Raji (cell line): Measurements from ENCODE around the gene C2orf66.

ENCODE experiments used
- POLR2A ChIP-seq: IDR thresholded peaks from 2 replicates; pipeline ENCODE4 v1.6.1; 2011; ENCODE audit warnings: low read depth, low read length, control low read depth; ENCODE audit not compliant: insufficient read depth

The C2orf66 gene

GRCh38 chr2:196809260-196809659, at the start of gene C2orf66:
C2orf66 (minus strand) TSS chr2:196809355; CDS start chr2:196809336, 19 bp downstream.
- TF ChIP-seq POLR2A, result no peak

GRCh38 chr2:196854629-196855028, 45.5 kb upstream of the C2orf66 start:
- no peak for TF ChIP-seq POLR2A

- no peak for TF ChIP-seq POLR2A
These were observed 44.3 kb upstream of the C2orf66 start for GRCh38 chr2:196853301-196854087.

- TF ChIP-seq POLR2A, result no peak
These were observed 41.9 kb upstream of the C2orf66 start for GRCh38 chr2:196851088-196851487.

GRCh38 chr2:196849895-196850294, 40.7 kb upstream of the C2orf66 start:
- TF ChIP-seq POLR2A, result no peak

- TF ChIP-seq POLR2A, result no peak
These were observed 37.1 kb upstream of the C2orf66 start for GRCh38 chr2:196846295-196846694.

GRCh38 chr2:196845371-196845770, 36.2 kb upstream of the C2orf66 start:
- no peak for TF ChIP-seq POLR2A

GRCh38 chr2:196840171-196840570, 31.0 kb upstream of the C2orf66 start:
- TF ChIP-seq POLR2A, result no peak

- no peak for TF ChIP-seq POLR2A
These were observed 30.4 kb upstream of the C2orf66 start for GRCh38 chr2:196839574-196839973.

GRCh38 chr2:196836440-196836839, 27.3 kb upstream of the C2orf66 start:
- TF ChIP-seq POLR2A, result no peak

- no peak for TF ChIP-seq POLR2A
These were observed 21.5 kb upstream of the C2orf66 start for GRCh38 chr2:196830701-196831100.

GRCh38 chr2:196827356-196827755, 18.2 kb upstream of the C2orf66 start:
- TF ChIP-seq POLR2A, result no peak

GRCh38 chr2:196823750-196824522, 14.8 kb upstream of the C2orf66 start:
- TF ChIP-seq POLR2A, result no peak

- no peak for TF ChIP-seq POLR2A
These were observed 12.0 kb upstream of the C2orf66 start for GRCh38 chr2:196821195-196821594.

- no peak for TF ChIP-seq POLR2A
These were observed 981 bp downstream of the C2orf66 start for GRCh38 chr2:196808083-196808665.

- TF ChIP-seq POLR2A, result no peak
These were observed 4.8 kb downstream of the C2orf66 start for GRCh38 chr2:196804381-196804780.
